H9 (cell line): ENCODE data around the gene P4HB. TPM values are rescaled to one million over a fixed set of nuclear protein-coding genes. Genes with fewer than 3 reads are reported as not detected.

Experiments
- DNase-seq: peaks from one replicate; pipeline ENCODE4 v3.0.0-alpha.2; 2017
- H2AFZ ChIP-seq: one replicate; pipeline ENCODE4 v1.6.1; 2013; ENCODE audit warnings: mild to moderate bottlenecking, low read length, control low read depth, moderate library complexity
- H2AK5ac ChIP-seq: 2 replicates; pipeline ENCODE4 v1.6.1; 2013; ENCODE audit warnings: low read length, control low read depth, mixed read lengths; ENCODE audit not compliant: insufficient read length
- H2BK120ac ChIP-seq: one replicate; pipeline ENCODE4 v1.6.1; 2013; ENCODE audit warnings: low read depth, mild to moderate bottlenecking, low read length, control low read depth, inconsistent platforms; ENCODE audit not compliant: poor library complexity, severe bottlenecking
- H2BK12ac ChIP-seq: 2 replicates; pipeline ENCODE4 v1.6.1; 2013; ENCODE audit warnings: low read length, control low read depth, mixed read lengths, low read depth; ENCODE audit not compliant: insufficient read length
- H2BK15ac ChIP-seq: 2 replicates; pipeline ENCODE4 v1.6.1; 2013; ENCODE audit warnings: low read depth, low read length, control low read depth
- H2BK20ac ChIP-seq: one replicate; pipeline ENCODE4 v1.6.1; 2013; ENCODE audit warnings: low read depth, mild to moderate bottlenecking, low read length, control low read depth, inconsistent platforms; ENCODE audit not compliant: poor library complexity, severe bottlenecking
- H2BK5ac ChIP-seq: 2 replicates; pipeline ENCODE4 v1.6.1; 2013; ENCODE audit warnings: low read length, control low read depth, mixed read lengths; ENCODE audit not compliant: insufficient read length
- H3K14ac ChIP-seq: 2 replicates; pipeline ENCODE4 v1.6.1; 2013; ENCODE audit warnings: low read length, control low read depth; ENCODE audit not compliant: insufficient read depth
- H3K18ac ChIP-seq: 2 replicates; pipeline ENCODE4 v1.6.1; 2013; ENCODE audit warnings: low read depth, mild to moderate bottlenecking, mixed read lengths, low read length, control low read depth; ENCODE audit not compliant: insufficient read length
- H3K23ac ChIP-seq: 2 replicates; pipeline ENCODE4 v1.6.1; 2013; ENCODE audit warnings: low read length, control low read depth, mixed read lengths, low read depth; ENCODE audit not compliant: insufficient read length
- H3K23me2 ChIP-seq: 2 replicates; pipeline ENCODE4 v1.6.1; 2013; ENCODE audit warnings: low read depth, mild to moderate bottlenecking, mixed read lengths, low read length, control low read depth; ENCODE audit not compliant: insufficient read length, poor library complexity, severe bottlenecking
- H3K27ac ChIP-seq: 2 replicates; pipeline ENCODE4 v1.5.1; 2013; ENCODE audit warnings: low read length, control low read depth, mixed read lengths, low read depth; ENCODE audit not compliant: insufficient read length
- H3K27me3 ChIP-seq: 2 replicates; pipeline ENCODE4 v1.6.1; 2013; ENCODE audit warnings: low read length, control low read depth, inconsistent platforms; ENCODE audit not compliant: insufficient read depth
- H3K4ac ChIP-seq: 2 replicates; pipeline ENCODE4 v1.6.1; 2013; ENCODE audit warnings: low read depth, mild to moderate bottlenecking, control low read depth, inconsistent platforms, low read length, moderate library complexity
- H3K4me1 ChIP-seq: 2 replicates; pipeline ENCODE4 v1.6.1; 2013; ENCODE audit warnings: low read length, control low read depth, inconsistent platforms; ENCODE audit not compliant: insufficient read depth
- H3K4me2 ChIP-seq: 2 replicates; pipeline ENCODE4 v1.6.1; 2013; ENCODE audit warnings: low read length, control low read depth, mixed read lengths; ENCODE audit not compliant: insufficient read length, insufficient read depth
- H3K56ac ChIP-seq: 2 replicates; pipeline ENCODE4 v1.6.1; 2013; ENCODE audit warnings: low read depth, mild to moderate bottlenecking, mixed read lengths, low read length, control low read depth; ENCODE audit not compliant: insufficient read length
- H3K79me1 ChIP-seq: 2 replicates; pipeline ENCODE4 v1.6.1; 2013; ENCODE audit warnings: low read depth, mild to moderate bottlenecking, moderate library complexity, low read length, control low read depth, inconsistent platforms; ENCODE audit not compliant: insufficient read depth, poor library complexity, severe bottlenecking
- H3K79me2 ChIP-seq: 2 replicates; pipeline ENCODE4 v1.6.1; 2013; ENCODE audit warnings: low read length, control low read depth, inconsistent platforms; ENCODE audit not compliant: insufficient read depth
- H3K9ac ChIP-seq: 2 replicates; pipeline ENCODE4 v1.6.1; 2013; ENCODE audit warnings: low read length, control low read depth, mixed read lengths; ENCODE audit not compliant: insufficient read length; ENCODE audit errors: extremely low read depth
- H3K9me3 ChIP-seq: one replicate; pipeline ENCODE4 v1.6.1; 2013; ENCODE audit warnings: low read depth, low read length, inconsistent platforms; ENCODE audit not compliant: control insufficient read depth
- H3T11ph ChIP-seq: one replicate; pipeline ENCODE4 v1.6.1; 2013; ENCODE audit warnings: mild to moderate bottlenecking, low read length, control low read depth, inconsistent platforms
- H4K20me1 ChIP-seq: one replicate; pipeline ENCODE4 v1.6.1; 2013; ENCODE audit not compliant: control insufficient read depth, insufficient read length, insufficient read depth
- H4K5ac ChIP-seq: 2 replicates; pipeline ENCODE4 v1.6.1; 2013; ENCODE audit warnings: low read depth, mild to moderate bottlenecking, mixed read lengths, low read length, control low read depth; ENCODE audit not compliant: insufficient read length
- H4K8ac ChIP-seq: replicated peaks from 2 replicates; pipeline ENCODE4 v1.6.1; 2013; ENCODE audit warnings: low read length, control low read depth, mixed read lengths, low read depth; ENCODE audit not compliant: insufficient read length
- H4K91ac ChIP-seq: 2 replicates; pipeline ENCODE4 v1.6.1; 2013; ENCODE audit warnings: low read depth, mild to moderate bottlenecking, moderate library complexity, mixed read lengths, low read length, control low read depth; ENCODE audit not compliant: insufficient read length
- H3K27ac Mint-ChIP-seq, 3 experiments: 2 replicates in 2 of 3; 3 replicates in 1 of 3; pipeline ENCODE4 v1.8.0; 2020 to 2021; ENCODE audit warnings: mixed read lengths in 3 of 3, mild to moderate bottlenecking in 1 of 3, moderate library complexity in 1 of 3
- H3K27me3 Mint-ChIP-seq: 2 replicates; pipeline ENCODE4 v1.8.0; 2021; ENCODE audit warnings: low read depth, mild to moderate bottlenecking, moderate library complexity, mixed read lengths
- H3K36me3 Mint-ChIP-seq, 3 experiments: 2 replicates in 2 of 3; 3 replicates in 1 of 3; pipeline ENCODE4 v1.8.0; 2020 to 2021; ENCODE audit warnings: low read depth in 3 of 3, mixed read lengths in 3 of 3; ENCODE audit not compliant: insufficient read depth in 1 of 3
- H3K4me1 Mint-ChIP-seq, 2 experiments: 2 replicates each; pipeline ENCODE4 v1.8.0; 2020; ENCODE audit warnings: mixed read lengths in 2 of 2
- H3K4me3 Mint-ChIP-seq, 2 experiments: 2 replicates in 1 of 2; 3 replicates in 1 of 2; pipeline ENCODE4 v1.8.0; 2020 to 2021; ENCODE audit warnings: mild to moderate bottlenecking in 2 of 2, mixed read lengths in 2 of 2, moderate library complexity in 1 of 2
- H3K9me3 Mint-ChIP-seq, 2 experiments: 2 replicates in 1 of 2; 3 replicates in 1 of 2; pipeline ENCODE4 v1.8.0; 2020; ENCODE audit warnings: mild to moderate bottlenecking in 2 of 2, mixed read lengths in 2 of 2, moderate library complexity in 1 of 2
- WGBS: extraction: QIAGEN DNeasy Blood & Tissue Kit; methylation state at CpG from one replicate; pipeline ENCODE4 v1.1.7; 2013; ENCODE audit warnings: missing lambda C conversion rate, low lambda C conversion rate, mixed read lengths; ENCODE audit not compliant: insufficient read length; ENCODE audit errors: extremely low coverage; 5-methylcytosine and 5-hydroxymethylcytosine counted together
- total RNA-seq: library from RNA; stranded (reverse); gene quantifications from 2 replicates; pipeline ENCODE4 v1.2.1, GENCODE V29; 2021
- TF ChIP-seq, protein P1 (sequence below): fragments of 200-600 bp; sonication (generic); conservative IDR thresholded peaks from 3 replicates; pipeline ENCODE4 v1.8.0; 2021; ENCODE audit warnings: antibody characterized with exemption, mild to moderate bottlenecking

The P4HB gene
- total RNA-seq, 1 experiment from 2014 or later, result 366 TPM

DNA sequence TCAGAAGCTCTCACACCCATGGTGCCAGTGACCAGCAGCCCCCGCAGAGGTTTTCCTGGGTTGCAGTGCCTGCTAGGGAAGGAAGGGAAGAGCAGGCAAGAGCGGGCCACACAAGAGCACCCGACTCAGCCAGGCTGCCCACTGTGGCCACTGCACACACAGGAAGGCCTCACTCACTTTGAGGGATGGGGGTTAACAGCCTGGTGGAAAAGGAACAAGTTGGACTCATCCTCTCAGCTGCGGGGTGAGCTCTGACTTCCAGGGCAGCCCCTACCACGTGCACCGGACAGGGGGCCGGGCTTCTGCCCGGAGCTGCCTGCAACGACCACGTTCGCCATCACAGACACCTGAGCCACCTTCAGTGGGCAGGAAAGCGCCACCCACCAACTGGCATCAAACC, 8.1 kb downstream of the P4HB start:
- no peaks in the 10 kb centered on the region for H3K4me1 ChIP-seq
- H3K4me1 Mint-ChIP-seq, result no peaks in the 10 kb centered on the region
- H2BK20ac ChIP-seq, result no peak overlapping the region
- no peak overlapping the region for H3K4me3 Mint-ChIP-seq
- H2BK120ac ChIP-seq, result no peak overlapping the region
- H4K5ac ChIP-seq, result no peak overlapping the region
- H2AFZ ChIP-seq, result no peak overlapping the region
- no peak overlapping the region for H2BK15ac ChIP-seq
- no peak overlapping the region for H3K27ac Mint-ChIP-seq
- DNase-seq, result no peak
- H3K4ac ChIP-seq, result no peak overlapping the region
- no peak overlapping the region for H3K18ac ChIP-seq
- H3K79me1 ChIP-seq, result no peaks in the 10 kb centered on the region
- no peaks in the 10 kb centered on the region for H3K79me2 ChIP-seq
- H3K14ac ChIP-seq, result no peak overlapping the region
- no peaks in the 10 kb centered on the region for H3K9me3 Mint-ChIP-seq
- no peak overlapping the region for H2BK5ac ChIP-seq
- no peaks in the 10 kb centered on the region for H3K27me3 ChIP-seq
- no peak overlapping the region for H4K91ac ChIP-seq
- H3K23ac ChIP-seq, result no peak overlapping the region
- H2AK5ac ChIP-seq, result no peak overlapping the region
- H2BK12ac ChIP-seq, result no peak overlapping the region
- WGBS, result no CpG with 5 or more reads among the region's 12 CpGs
- no peaks in the 10 kb centered on the region; the same call in 1 of the 2 replicates for H3K27me3 Mint-ChIP-seq
- no peak overlapping the region for H3T11ph ChIP-seq
- H3K27ac ChIP-seq, result no peak overlapping the region
- no peak overlapping the region for H3K4me2 ChIP-seq
- no peak overlapping the region for H4K8ac ChIP-seq
- peaks cover 27 to 69% (median 56%) of the 10 kb centered on the region in 3 experiments; a peak in 6 of 7 replicates for H3K36me3 Mint-ChIP-seq
- H3K9ac ChIP-seq, result no peak overlapping the region
- TF ChIP-seq, protein P1, sequence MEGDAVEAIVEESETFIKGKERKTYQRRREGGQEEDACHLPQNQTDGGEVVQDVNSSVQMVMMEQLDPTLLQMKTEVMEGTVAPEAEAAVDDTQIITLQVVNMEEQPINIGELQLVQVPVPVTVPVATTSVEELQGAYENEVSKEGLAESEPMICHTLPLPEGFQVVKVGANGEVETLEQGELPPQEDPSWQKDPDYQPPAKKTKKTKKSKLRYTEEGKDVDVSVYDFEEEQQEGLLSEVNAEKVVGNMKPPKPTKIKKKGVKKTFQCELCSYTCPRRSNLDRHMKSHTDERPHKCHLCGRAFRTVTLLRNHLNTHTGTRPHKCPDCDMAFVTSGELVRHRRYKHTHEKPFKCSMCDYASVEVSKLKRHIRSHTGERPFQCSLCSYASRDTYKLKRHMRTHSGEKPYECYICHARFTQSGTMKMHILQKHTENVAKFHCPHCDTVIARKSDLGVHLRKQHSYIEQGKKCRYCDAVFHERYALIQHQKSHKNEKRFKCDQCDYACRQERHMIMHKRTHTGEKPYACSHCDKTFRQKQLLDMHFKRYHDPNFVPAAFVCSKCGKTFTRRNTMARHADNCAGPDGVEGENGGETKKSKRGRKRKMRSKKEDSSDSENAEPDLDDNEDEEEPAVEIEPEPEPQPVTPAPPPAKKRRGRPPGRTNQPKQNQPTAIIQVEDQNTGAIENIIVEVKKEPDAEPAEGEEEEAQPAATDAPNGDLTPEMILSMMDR, result no peak
- peaks cover 2% of the 10 kb centered on the region for H4K20me1 ChIP-seq
- no peak overlapping the region for H3K56ac ChIP-seq
- no peaks in the 10 kb centered on the region for H3K23me2 ChIP-seq
- H3K9me3 ChIP-seq, result no peaks in the 10 kb centered on the region
